HepG2 (cell line): ENCODE results near the gene KDM1B. TPM values are rescaled to one million over a fixed set of nuclear protein-coding genes. Genes with fewer than 3 reads are reported as not detected.

Experiments
- ATAC-seq: fragments of 200-7000 bp; cut with Tn5 transposase; 3 replicates; pipeline ENCODE4 v1.9.1; 2020; ENCODE audit warnings: mild to moderate bottlenecking, moderate library complexity
- Bru-seq: library from RNA; stranded (reverse); fragments of 400-500 nt; gene quantifications from one replicate; lab custom pipeline; 2021; lab: Mats Ljungman, UMichigan
- BruChase-seq, 2 experiments: library from RNA; stranded (reverse); fragments of 400-500 nt; gene quantifications; one replicate each; lab custom pipeline; 2021; lab: Mats Ljungman, UMichigan
- BruUV-seq: library from RNA; stranded (reverse); fragments of 400-500 nt; replicated peaks from 2 replicates; lab custom pipeline; 2021; lab: Mats Ljungman, UMichigan
- CTCF ChIA-PET: fragments of 300-600 bp; formaldehyde crosslinking; extraction: SDS; loops from one replicate; lab custom pipeline; 2021; ENCODE audit warnings: low total read pairs, inconsistent platforms, low intra/inter-chr PET ratio; lab: Yijun Ruan, JAX
- POLR2A ChIA-PET: fragments of 350-600 bp; sonication (Branson Sonifier 250); formaldehyde crosslinking; loops from one replicate; lab custom pipeline; 2020; ENCODE audit warnings: antibody characterized with exemption, inconsistent platforms; lab: Yijun Ruan, JAX
- DNase-seq: peaks from one replicate; pipeline ENCODE4 v3.0.0-alpha.2; 2015; ENCODE audit warnings: low spot score
- FAIRE-seq: peaks from 3 replicates; lab custom pipeline; 2011; peaks lifted over from hg19 to GRCh38; lab: Jason Lieb, UNC
- H2AFZ ChIP-seq: one replicate; pipeline ENCODE4 v1.6.1; 2011; ENCODE audit warnings: low read length, inconsistent platforms
- H3K27ac ChIP-seq: fragments of 300-600 bp; 3 replicates; pipeline ENCODE4 v1.8.0; 2011; ENCODE audit warnings: mixed run types, mild to moderate bottlenecking, mixed read lengths, low read length, inconsistent platforms; ENCODE audit not compliant: insufficient read depth; ENCODE audit errors: extremely low read length
- H3K27me3 ChIP-seq, 2 experiments: fragments of 200-600 bp in 1 of 2; 2 replicates in 1 of 2; 3 replicates in 1 of 2; pipeline versions ENCODE4 v1.6.0 to v1.8.0; 2011; ENCODE audit warnings: low read length in 2 of 2, mild to moderate bottlenecking in 2 of 2, moderate library complexity in 2 of 2, inconsistent platforms in 1 of 2; ENCODE audit not compliant: insufficient read depth in 2 of 2, control insufficient read depth in 1 of 2
- H3K36me3 ChIP-seq, 2 experiments: fragments of 200-600 bp in 1 of 2; replicated peaks in 1 of 2; 2 replicates in 1 of 2; 3 replicates in 1 of 2; pipeline versions ENCODE4 v1.5.1 to v1.8.0; 2011; ENCODE audit warnings: low read length in 2 of 2, inconsistent platforms in 1 of 2; ENCODE audit not compliant: insufficient read depth in 2 of 2, control insufficient read depth in 1 of 2
- H3K4me1 ChIP-seq: 2 replicates; pipeline ENCODE4 v1.5.1; 2012; ENCODE audit warnings: low read length, inconsistent platforms; ENCODE audit not compliant: insufficient read depth
- H3K4me2 ChIP-seq: 2 replicates; pipeline ENCODE4 v1.6.0; 2011; ENCODE audit warnings: low read depth, low read length, inconsistent platforms
- H3K4me3 ChIP-seq, 3 experiments: fragments of 200-600 bp in 1 of 3; sonication (generic), shearing (Covaris generic) in 1 of 3; replicated peaks in 1 of 3; 2 replicates each; pipeline ENCODE4 v1.5.1; 2011 to 2016; ENCODE audit warnings: low read length in 3 of 3, inconsistent platforms in 2 of 3, low read depth in 2 of 3, mild to moderate bottlenecking in 2 of 3, control low read depth in 1 of 3, mixed read lengths in 1 of 3; ENCODE audit not compliant: insufficient read depth in 1 of 3
- H3K79me2 ChIP-seq: one replicate; pipeline ENCODE4 v1.6.1; 2011; ENCODE audit warnings: low read length, inconsistent platforms; ENCODE audit not compliant: insufficient read depth
- H3K9ac ChIP-seq: 2 replicates; pipeline ENCODE4 v1.6.0; 2011; ENCODE audit warnings: mild to moderate bottlenecking, low read depth, low read length, inconsistent platforms; ENCODE audit not compliant: insufficient read depth
- H3K9me3 ChIP-seq: 2 replicates; pipeline ENCODE4 v1.5.1; 2012; ENCODE audit warnings: mild to moderate bottlenecking, low read length
- H4K20me1 ChIP-seq: 2 replicates; pipeline ENCODE4 v1.6.0; 2011; ENCODE audit warnings: inconsistent platforms, mild to moderate bottlenecking, low read length, moderate library complexity; ENCODE audit not compliant: insufficient read depth
- FOXO1 ChIP-seq: sonication (generic); formaldehyde crosslinking; IDR thresholded peaks from 2 replicates; pipeline ENCODE4 v1.4.0; 2020; ENCODE audit warnings: missing genetic modification reagents
- ISL2 ChIP-seq: sonication (generic); formaldehyde crosslinking; IDR thresholded peaks from 2 replicates; pipeline ENCODE4 v1.5.0; 2020; ENCODE audit warnings: missing genetic modification reagents
- MEIS2 ChIP-seq: sonication (generic); formaldehyde crosslinking; IDR thresholded peaks from 2 replicates; pipeline ENCODE4 v1.9.0; 2021; ENCODE audit warnings: mild to moderate bottlenecking, missing genetic modification reagents
- PAX8 ChIP-seq: sonication (generic); formaldehyde crosslinking; IDR thresholded peaks from 2 replicates; pipeline ENCODE4 v1.8.0; 2022; ENCODE audit warnings: mild to moderate bottlenecking, missing genetic modification reagents, borderline replicate concordance
- POLR2A ChIP-seq, 2 experiments: IDR thresholded peaks; 2 replicates each; pipeline ENCODE4 v1.6.1; 2011; ENCODE audit warnings: low read depth in 2 of 2, low read length in 2 of 2, mild to moderate bottlenecking in 1 of 2, moderate library complexity in 1 of 2; ENCODE audit not compliant: insufficient read depth in 1 of 2
- TCF7L2 ChIP-seq: IDR thresholded peaks from 2 replicates; pipeline ENCODE4 v1.6.1; 2011; ENCODE audit warnings: mild to moderate bottlenecking, low read depth, low read length, moderate library complexity
- ZNF484 ChIP-seq: sonication (generic); formaldehyde crosslinking; IDR thresholded peaks from 2 replicates; pipeline ENCODE4 v1.5.1; 2020; ENCODE audit warnings: mild to moderate bottlenecking, low read depth, missing genetic modification reagents, borderline replicate concordance
- ZNF629 ChIP-seq: sonication (generic); formaldehyde crosslinking; conservative IDR thresholded peaks from 2 replicates; pipeline ENCODE4 v1.5.0; 2020; ENCODE audit warnings: missing genetic modification reagents
- whole genome bisulfite sequencing: methylation state at CpG from one replicate; pipeline ENCODE4 v1.1.6; 2017; ENCODE audit warnings: low lambda C conversion rate; 5-methylcytosine and 5-hydroxymethylcytosine counted together
- in situ Hi-C: cut with HindIII; loops from 2 replicates; pipeline ENCODE4 v1.10.0; 2017; ENCODE audit warnings: low pct_unique_long_range_greater_than_20kb; ENCODE audit not compliant: extremely low pct_ligation_motif_present
- intact Hi-C: fragments of 100-400 bp; cut with micrococcal nuclease; formaldehyde crosslinking; loops from one replicate; pipeline ENCODE4 v1.10.0; 2022; ENCODE audit not compliant: unreplicated experiment
- long read RNA-seq, 2 experiments: library from RNA in 1 of 2; library from polyadenylated mRNA in 1 of 2; stranded (forward) in 1 of 2; unstranded in 1 of 2; transcript quantifications; one replicate each; pipeline ENCODE4 v2.0.0, GENCODE V29; 2019 to 2022
- polyA minus RNA-seq, 3 experiments: library from RNA; depleted of rRNA, polyadenylated mRNA; stranded (reverse); fragments of >200 nt; gene quantifications; 2 replicates each; pipeline ENCODE4 v1.2.3, GENCODE V29; 2011; ENCODE audit warnings: low replicate concordance in 1 of 3
- polyA plus RNA-seq, 8 experiments: library from polyadenylated mRNA; depleted of rRNA in 3 of 8; stranded (reverse) in 7 of 8; unstranded in 1 of 8; fragments of >200 nt; fragmentation: Illumina TruSeq in 4 of 8; extraction: Trizol in 4 of 8; gene quantifications; 2 replicates each; pipeline versions ENCODE4 v1.2.1 to v1.2.3, GENCODE V29; 2011 to 2016; ENCODE audit warnings: low read depth in 4 of 8, missing spikeins in 1 of 8, mixed read lengths in 1 of 8; ENCODE audit not compliant: insufficient read depth in 1 of 8
- total RNA-seq, 5 experiments: library from RNA; depleted of rRNA; stranded (reverse); fragments of >200 nt; fragmentation: Illumina TruSeq; extraction: Trizol; gene quantifications; 2 replicates each; pipeline ENCODE4 v1.2.3, GENCODE V29; 2016; ENCODE audit warnings: low read depth in 1 of 5
- TF ChIP-seq, protein P1 (sequence below): sonication (generic); formaldehyde crosslinking; IDR thresholded peaks from 2 replicates; pipeline ENCODE4 v1.4.0; 2020; ENCODE audit warnings: mild to moderate bottlenecking, missing genetic modification reagents
- TF ChIP-seq, protein P2 (sequence below): IDR thresholded peaks from 2 replicates; pipeline ENCODE4 v1.6.1; 2016
- TF ChIP-seq, protein P3 (sequence below): sonication (generic); formaldehyde crosslinking; IDR thresholded peaks from 2 replicates; pipeline ENCODE4 v1.5.0; 2020; ENCODE audit warnings: missing genetic modification reagents, mild to moderate bottlenecking, borderline replicate concordance

The KDM1B gene, protein sequence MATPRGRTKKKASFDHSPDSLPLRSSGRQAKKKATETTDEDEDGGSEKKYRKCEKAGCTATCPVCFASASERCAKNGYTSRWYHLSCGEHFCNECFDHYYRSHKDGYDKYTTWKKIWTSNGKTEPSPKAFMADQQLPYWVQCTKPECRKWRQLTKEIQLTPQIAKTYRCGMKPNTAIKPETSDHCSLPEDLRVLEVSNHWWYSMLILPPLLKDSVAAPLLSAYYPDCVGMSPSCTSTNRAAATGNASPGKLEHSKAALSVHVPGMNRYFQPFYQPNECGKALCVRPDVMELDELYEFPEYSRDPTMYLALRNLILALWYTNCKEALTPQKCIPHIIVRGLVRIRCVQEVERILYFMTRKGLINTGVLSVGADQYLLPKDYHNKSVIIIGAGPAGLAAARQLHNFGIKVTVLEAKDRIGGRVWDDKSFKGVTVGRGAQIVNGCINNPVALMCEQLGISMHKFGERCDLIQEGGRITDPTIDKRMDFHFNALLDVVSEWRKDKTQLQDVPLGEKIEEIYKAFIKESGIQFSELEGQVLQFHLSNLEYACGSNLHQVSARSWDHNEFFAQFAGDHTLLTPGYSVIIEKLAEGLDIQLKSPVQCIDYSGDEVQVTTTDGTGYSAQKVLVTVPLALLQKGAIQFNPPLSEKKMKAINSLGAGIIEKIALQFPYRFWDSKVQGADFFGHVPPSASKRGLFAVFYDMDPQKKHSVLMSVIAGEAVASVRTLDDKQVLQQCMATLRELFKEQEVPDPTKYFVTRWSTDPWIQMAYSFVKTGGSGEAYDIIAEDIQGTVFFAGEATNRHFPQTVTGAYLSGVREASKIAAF
- total RNA-seq (2016; rRNA removed; fragmentation: Illumina TruSeq; extraction: Trizol) = 13.2 and 22.1 TPM in 2 replicates
- 5.9 and 7.8 TPM in 2 replicates for total RNA-seq (2016; cell fraction: cytosol; rRNA removed; fragmentation: Illumina TruSeq; extraction: Trizol; ENCODE audit: low read depth)
- total RNA-seq (2016; cell fraction: insoluble cytoplasmic fraction; rRNA removed; fragmentation: Illumina TruSeq; extraction: Trizol) = 13.0 and 19.5 TPM in 2 replicates
- total RNA-seq (2016; cell fraction: membrane; rRNA removed; fragmentation: Illumina TruSeq; extraction: Trizol) = 9.4 and 9.5 TPM in 2 replicates
- total RNA-seq (2016; cell fraction: nucleus; rRNA removed; fragmentation: Illumina TruSeq; extraction: Trizol) = 11.7 and 12.5 TPM in 2 replicates
- polyA plus RNA-seq (2011; rRNA removed) = 9.2 and 9.8 TPM in 2 replicates
- 6.8 and 7.3 TPM in 2 replicates for polyA plus RNA-seq (2011; cell fraction: cytosol; rRNA removed)
- 7.2 and 8.6 TPM in 2 replicates for polyA plus RNA-seq (2011; cell fraction: nucleus; rRNA removed)
- polyA plus RNA-seq (2012) = 8.3 and 8.4 TPM in 2 replicates
- 1.1 and 1.2 TPM in 2 replicates for polyA plus RNA-seq (2016; cell fraction: cytosol; fragmentation: Illumina TruSeq; extraction: Trizol; ENCODE audit: low read depth)
- 21.7 and 21.8 TPM in 2 replicates for polyA plus RNA-seq (2016; cell fraction: insoluble cytoplasmic fraction; fragmentation: Illumina TruSeq; extraction: Trizol; ENCODE audit: low read depth)
- 4.8 and 5.0 TPM in 2 replicates for polyA plus RNA-seq (2016; cell fraction: membrane; fragmentation: Illumina TruSeq; extraction: Trizol; ENCODE audit: low read depth)
- polyA plus RNA-seq (2016; cell fraction: nucleus; fragmentation: Illumina TruSeq; extraction: Trizol; ENCODE audit: insufficient read depth, low read depth) = 16.9 and 18.0 TPM in 2 replicates
- polyA minus RNA-seq (2011; rRNA and poly(A)+ RNA removed; ENCODE audit: low replicate concordance) = 12.9 and 19.5 TPM in 2 replicates
- polyA minus RNA-seq (2011; cell fraction: cytosol; rRNA and poly(A)+ RNA removed) = 10.6 and 12.8 TPM in 2 replicates
- polyA minus RNA-seq (2011; cell fraction: nucleus; rRNA and poly(A)+ RNA removed) = 7.3 and 9.9 TPM in 2 replicates
- Bru-seq, nascent RNA = percentile 49 among the genes with signal in this experiment
- BruChase-seq, experiment 1, labeled RNA remaining after a 6-hour chase = percentile 56 among the genes with signal in this experiment
- BruChase-seq, experiment 2, labeled RNA remaining after a 2-hour chase = percentile 51 among the genes with signal in this experiment
- long read RNA-seq, experiment 1, partial matches to known transcripts = 2 of 3 reads
- long read RNA-seq, experiment 1, other reads (novel, unspliced or antisense) = 1 of 3 reads
- long read RNA-seq, experiment 2, partial matches to known transcripts = 0 of 10 reads
- long read RNA-seq, experiment 2, other reads (novel, unspliced or antisense) = 10 of 10 reads

DNA sequence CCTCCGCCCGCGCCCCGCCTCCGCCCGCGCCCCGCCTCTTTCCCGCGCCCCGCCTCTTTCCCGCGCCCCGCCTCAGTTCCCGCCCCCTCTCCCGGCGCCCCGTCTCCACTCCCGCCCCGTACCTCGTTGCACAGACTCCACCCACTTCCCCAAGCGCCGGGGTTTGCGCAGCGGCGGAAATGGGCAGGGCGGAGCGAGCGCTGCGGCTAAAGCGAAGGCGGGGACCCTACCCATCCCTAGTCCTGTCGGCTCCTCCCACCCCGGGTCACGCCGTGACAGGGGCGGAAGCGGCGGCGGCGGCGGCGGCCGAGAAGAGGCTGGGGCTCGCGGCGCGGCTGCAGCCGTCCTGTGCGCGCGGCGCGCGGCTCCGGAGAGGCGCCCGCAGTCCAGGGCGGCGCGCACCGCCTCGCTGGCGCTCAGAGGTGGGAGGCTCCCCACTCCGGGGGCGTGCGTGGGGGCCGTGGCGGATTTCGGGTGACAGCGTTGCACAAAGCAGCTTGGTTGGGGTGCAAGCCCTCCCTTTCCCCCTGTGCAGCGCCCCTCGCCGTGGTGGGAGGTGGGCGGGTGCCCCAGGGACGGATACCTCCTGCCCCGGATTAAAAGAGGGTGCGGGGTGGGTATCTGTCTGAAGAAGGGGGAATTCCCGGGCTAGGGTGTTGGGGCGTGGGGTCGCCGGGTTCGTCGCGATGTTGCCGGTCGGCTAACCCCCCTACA, at the start of gene KDM1B:
Gene KDM1B, plus strand, starts transcription at position 273 of the 714 bp plus-strand sequence. CDS start 4,474 bp downstream, outside the sequence.
- no peaks in the 10 kb centered on the region for H3K27me3 ChIP-seq
- intact Hi-C loops (loop anchor here (2.0 to 10.0 kb wide), 7 partner anchors 33 to 451 kb away; partner anchors contain the start of genes DEK, KIF13A, NHLRC1 and NUP153), in situ Hi-C loops (no loop called here)
- no peaks in the 10 kb centered on the region for H3K36me3 ChIP-seq
- H4K20me1 ChIP-seq = no peaks in the 10 kb centered on the region
- ATAC-seq (peak; percentile 94), DNase-seq (peak; percentile 96), FAIRE-seq (no peak)
- ChIA-PET POLR2A (interaction anchor here (1.0 to 1.6 kb wide), 6 partner anchors 13 to 168 kb away, joined by 3 to 6 read pairs (median 4); partner anchors contain the start of genes KIF13A and NHLRC1), CTCF (no interaction called here)
- BruUV-seq = TSS peak; percentile 59
- no peaks in the 10 kb centered on the region for H3K9me3 ChIP-seq
- H2AFZ ChIP-seq = peak within 1 kb of the TSS; percentile 90
- peak within 1 kb of the TSS; percentile 89 for H3K27ac ChIP-seq
- WGBS = under 1% methylated on average over 31 of the region's 87 CpGs
- peak within 1 kb of the TSS; percentile 98 to 99 (median 99) for H3K4me3 ChIP-seq
- H3K79me2 ChIP-seq = no peaks in the 10 kb centered on the region
- peak within 1 kb of the TSS; percentile 85 for H3K4me2 ChIP-seq
- H3K4me1 ChIP-seq = peaks cover 29% of the 10 kb centered on the region
- peak within 1 kb of the TSS; percentile 93 for H3K9ac ChIP-seq
- TF ChIP-seq, protein P1, sequence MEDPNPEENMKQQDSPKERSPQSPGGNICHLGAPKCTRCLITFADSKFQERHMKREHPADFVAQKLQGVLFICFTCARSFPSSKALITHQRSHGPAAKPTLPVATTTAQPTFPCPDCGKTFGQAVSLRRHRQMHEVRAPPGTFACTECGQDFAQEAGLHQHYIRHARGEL = no peak
- TF ChIP-seq PAX8 (CRISPR knock-in tag) (0 out of 2 replicates have a peak, but pooled peaks have one; percentile 29), TCF7L2 (no peak), FOXO1 (CRISPR knock-in tag) (0 out of 2 replicates have a peak, but pooled peaks have one; percentile 8), ZNF484 (CRISPR knock-in tag) (no peak), MEIS2 (CRISPR knock-in tag) (no peak; the same call in none of the 2 replicates), ZNF629 (CRISPR knock-in tag) (no peak), POLR2A (IDR thresholded peaks at IDR 0.05; ENCODE audit: insufficient read depth in 1 of 2, low read depth in 2 of 2, low read length in 2 of 2) (peak in 1 of 2 experiments; percentile 68; a peak in 1 of 4 replicates), ISL2 (CRISPR knock-in tag) (peak; percentile 11; the same call in 1 of the 2 replicates)
- TF ChIP-seq, protein P2, sequence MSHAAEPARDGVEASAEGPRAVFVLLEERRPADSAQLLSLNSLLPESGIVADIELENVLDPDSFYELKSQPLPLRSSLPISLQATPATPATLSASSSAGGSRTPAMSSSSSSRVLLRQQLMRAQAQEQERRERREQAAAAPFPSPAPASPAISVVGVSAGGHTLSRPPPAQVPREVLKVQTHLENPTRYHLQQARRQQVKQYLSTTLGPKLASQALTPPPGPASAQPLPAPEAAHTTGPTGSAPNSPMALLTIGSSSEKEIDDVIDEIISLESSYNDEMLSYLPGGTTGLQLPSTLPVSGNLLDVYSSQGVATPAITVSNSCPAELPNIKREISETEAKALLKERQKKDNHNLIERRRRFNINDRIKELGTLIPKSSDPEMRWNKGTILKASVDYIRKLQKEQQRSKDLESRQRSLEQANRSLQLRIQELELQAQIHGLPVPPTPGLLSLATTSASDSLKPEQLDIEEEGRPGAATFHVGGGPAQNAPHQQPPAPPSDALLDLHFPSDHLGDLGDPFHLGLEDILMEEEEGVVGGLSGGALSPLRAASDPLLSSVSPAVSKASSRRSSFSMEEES (CRISPR knock-in tag) = peak; percentile 13; the same call in 1 of the 2 replicates
- TF ChIP-seq, protein P3, sequence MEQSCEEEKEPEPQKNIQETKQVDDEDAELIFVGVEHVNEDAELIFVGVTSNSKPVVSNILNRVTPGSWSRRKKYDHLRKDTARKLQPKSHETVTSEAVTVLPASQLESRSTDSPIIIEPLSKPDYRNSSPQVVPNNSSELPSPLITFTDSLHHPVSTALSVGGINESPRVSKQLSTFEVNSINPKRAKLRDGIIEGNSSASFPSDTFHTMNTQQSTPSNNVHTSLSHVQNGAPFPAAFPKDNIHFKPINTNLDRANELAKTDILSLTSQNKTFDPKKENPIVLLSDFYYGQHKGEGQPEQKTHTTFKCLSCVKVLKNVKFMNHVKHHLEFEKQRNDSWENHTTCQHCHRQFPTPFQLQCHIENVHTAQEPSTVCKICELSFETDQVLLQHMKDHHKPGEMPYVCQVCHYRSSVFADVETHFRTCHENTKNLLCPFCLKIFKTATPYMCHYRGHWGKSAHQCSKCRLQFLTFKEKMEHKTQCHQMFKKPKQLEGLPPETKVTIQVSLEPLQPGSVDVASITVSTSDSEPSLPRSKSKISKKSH (CRISPR knock-in tag) = no peak
